HG03378 (cell line): ENCODE measurements around the gene LONRF2.

Source experiments
- ATAC-seq: cut with Tn5 transposase; IDR thresholded peaks from one replicate; pipeline ENCODE4 v1.9.1; 2021; ENCODE audit warnings: mild to moderate bottlenecking, moderate library complexity; ENCODE audit not compliant: unreplicated experiment

The LONRF2 gene

DNA sequence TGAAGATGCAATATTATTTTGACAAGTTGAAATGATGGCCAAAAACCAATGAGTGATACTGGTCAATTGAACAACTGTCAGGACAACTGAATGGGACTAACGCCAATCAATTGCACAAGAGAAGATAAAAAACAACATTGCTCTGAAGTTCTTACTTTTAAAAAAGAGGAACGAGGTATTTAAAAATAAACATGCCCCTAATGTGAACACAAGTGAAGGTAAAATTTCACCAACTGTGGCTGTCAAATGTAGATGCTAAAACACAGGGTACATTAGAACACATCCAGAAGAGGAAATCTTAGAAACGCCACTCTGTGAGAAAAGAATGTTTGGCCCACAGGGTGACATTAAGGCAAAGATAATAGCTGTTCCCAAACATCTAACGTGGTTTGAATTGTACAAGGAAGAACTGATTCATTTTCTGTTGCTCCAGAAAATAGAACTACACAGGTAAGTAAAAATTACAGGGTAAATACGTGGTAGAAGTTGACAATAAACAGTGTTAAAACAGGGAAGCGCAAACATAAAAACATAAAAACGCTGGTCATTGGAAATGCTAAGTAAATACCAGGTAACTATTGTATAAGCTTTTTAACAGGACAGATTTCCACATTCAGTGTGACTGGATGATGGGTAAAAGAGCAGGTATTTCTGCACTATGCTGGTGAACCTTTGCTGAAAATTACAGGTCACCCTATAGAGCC, 20.3 kb downstream of the LONRF2 start:
- ATAC-seq, result no peak

DNA sequence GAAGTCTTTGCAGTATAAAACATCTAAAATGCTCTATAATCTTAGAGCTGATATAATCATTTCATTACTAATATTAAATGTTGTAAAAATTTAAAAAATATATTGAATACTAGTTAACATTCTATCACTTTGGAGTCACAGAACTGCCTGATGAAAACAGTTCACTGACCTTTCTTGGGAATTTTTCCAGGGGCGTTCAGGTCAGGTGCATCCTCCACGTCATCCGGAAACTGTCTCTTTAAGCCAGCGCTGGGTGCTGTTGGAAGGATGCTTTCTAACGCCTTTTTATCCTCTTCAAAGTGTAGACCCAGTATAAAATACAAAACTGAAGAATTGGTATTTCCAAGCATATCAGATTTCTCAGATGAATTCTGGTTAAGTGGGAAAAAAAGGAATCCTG, 22.8 kb downstream of the LONRF2 start:
- ATAC-seq, result no peak

GRCh38 chr2:100297511-100297910, 24.8 kb downstream of the LONRF2 start:
- ATAC-seq, result no peak

DNA sequence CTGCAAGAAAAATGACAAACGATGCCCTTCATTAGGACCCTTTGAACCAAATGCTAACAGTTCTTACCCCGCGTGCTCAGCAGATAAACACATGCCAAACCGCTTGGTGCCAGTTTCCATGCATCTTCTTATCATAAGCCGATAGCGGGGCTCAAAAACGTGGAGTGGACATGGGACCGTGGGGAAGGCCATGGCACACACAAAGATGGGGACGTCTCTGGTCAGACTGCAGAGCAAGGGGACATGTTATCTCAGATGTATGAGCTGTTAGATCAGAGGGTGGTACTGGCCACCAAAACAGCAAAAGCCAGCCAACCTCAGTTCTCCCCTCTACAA, 28.2 kb downstream of the LONRF2 start:
- ATAC-seq, result no peak

DNA sequence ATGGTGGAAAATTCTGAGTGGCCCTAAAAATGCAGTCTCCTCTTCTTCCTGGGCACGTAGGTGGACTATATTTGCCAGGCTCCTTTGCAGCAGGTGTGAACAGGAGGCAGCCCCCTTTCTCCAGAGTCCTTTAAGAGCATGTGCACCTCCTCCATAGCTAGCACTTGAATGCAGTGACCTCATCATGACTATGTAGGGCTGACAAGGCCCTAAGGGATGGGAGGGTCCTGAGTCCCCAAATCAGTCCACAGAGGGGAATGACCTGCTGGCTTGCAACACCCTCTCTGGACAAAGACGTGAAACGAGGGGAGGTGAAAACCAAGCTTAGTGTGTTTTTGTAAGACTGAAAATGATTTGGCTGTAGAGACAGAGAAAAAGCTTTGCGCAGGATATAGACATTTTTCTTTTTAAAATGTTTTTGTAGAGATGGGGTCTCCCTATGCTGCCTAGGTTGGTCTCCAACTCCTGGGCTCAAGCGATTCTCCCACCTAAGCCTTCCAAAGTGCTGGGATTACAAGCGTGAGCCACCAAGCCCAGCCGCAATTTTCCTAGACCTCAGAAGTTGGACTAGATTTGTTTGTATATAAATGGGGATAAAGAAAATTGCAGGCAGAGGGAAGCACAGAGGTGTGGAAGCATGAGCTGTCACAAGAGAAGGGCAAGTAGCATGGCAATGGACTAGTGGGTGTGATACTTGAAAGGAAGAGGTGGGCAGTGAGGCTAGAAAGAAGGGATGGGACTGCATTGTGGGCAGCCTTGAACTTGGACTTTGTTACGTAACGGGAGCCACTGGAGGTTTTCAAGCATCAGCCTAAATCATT, 28.8 kb downstream of the LONRF2 start:
- ATAC-seq, result no peak

GRCh38 chr2:100292022-100292580, 30.2 kb downstream of the LONRF2 start:
- ATAC-seq, result no peak

- no peak for ATAC-seq
Measured at GRCh38 chr2:100291152-100291970, 30.9 kb downstream of the LONRF2 start.

GRCh38 chr2:100290718-100291151, 31.6 kb downstream of the LONRF2 start:
- no peak for ATAC-seq

DNA sequence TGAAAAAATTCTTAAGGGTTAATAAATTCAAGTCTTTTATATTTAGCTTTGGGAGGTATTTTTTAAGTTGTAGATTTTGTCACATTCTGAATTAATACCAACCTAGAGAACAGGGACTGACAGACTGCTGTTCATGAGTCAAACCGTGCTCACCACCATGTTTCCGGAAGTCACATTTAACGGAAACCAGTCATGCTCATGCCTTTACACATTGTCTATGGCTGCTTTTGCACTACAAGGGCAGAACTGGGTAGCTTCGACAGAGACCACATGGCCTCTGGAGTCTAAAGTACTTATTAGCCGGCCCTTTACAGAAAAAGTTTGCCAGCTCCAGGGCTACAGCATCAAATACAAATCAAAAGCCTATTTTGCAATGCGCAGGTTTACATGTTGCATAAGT, 33.3 kb downstream of the LONRF2 start:
- ATAC-seq, result no peak

DNA sequence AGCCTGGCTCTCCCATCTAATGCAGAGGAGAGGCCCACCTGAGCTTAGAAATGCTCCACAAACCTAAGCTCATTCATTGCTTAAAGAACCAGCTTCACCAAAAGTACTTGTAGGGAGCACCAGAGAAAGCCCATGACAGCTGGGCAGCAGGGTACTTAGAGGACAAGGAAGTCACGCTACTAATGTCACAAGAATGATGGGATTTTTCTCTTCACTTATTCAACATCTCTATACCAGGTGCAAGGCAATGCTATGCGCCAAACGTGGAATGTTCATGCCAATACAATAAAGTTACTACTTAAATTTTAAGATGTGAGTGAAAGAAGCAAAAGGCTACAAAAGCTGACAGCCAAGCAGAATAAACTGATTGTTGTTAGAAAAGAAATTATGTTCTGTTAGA, 36.0 kb downstream of the LONRF2 start:
- ATAC-seq, result no peak

GRCh38 chr2:100285691-100286090, 36.6 kb downstream of the LONRF2 start:
- ATAC-seq, result no peak

DNA sequence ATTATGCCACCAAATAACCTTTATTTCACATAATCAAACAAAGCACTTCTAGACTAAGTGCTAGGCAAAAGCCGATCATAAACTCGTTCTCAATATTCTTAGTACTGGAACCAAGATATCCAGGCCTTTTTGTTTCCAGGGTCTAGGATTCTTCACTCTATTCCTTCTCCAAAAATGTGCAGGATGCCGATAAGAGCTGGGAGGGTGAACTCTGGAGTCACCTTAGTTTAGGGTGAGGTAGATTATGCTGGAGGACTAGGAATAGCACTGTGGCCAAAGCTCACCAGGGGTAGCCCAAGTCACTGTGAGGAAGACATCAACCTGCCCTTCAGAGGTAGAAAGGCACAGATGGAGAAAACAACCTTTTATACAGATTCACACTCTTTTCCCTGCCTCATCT, 37.3 kb downstream of the LONRF2 start:
- no peak for ATAC-seq

- ATAC-seq, result no peak
Measured at GRCh38 chr2:100283724-100284501, 38.4 kb downstream of the LONRF2 start.

DNA sequence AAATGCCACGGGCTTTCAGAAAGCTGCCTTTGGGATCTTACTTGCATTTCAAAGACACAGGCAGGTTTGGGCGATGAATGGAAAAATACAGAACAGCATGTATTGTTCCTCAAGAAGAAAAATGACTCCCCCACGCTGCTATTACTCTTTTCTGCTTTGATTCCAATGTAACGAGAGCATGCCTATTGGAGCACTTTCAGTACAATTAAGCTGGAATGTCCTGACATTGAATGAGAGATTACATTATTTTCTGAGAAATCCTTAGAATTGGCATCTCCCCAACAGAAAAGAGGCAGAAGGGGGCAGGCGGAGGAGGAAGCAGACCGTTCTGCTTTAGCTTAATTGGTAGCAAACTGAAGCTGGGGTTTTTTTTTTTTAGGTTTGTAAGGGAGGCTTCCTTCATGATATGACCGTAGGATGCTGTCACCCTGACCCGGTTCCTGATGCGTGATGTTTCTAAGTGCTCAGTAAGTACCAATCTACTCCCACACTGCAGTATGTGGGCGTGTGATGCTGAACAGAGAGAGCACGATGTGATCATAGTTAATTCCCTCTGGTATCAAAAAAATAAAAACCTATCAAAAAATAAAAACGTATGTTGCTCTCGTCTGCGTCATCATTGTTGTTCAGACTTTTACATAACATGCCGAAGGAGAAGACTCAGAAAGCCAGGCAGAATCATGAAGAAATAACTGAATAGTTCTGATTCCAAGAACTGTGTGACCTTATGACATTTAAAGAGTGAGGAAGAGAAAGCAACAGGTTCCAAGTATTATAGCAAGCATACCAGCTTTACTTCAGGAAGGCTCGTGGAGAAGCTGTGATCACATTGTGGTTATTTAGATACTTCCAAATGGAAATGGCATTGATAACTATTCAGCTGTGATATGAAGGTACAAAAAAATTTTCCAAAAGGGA, 40.5 kb downstream of the LONRF2 start:
- no peak for ATAC-seq

DNA sequence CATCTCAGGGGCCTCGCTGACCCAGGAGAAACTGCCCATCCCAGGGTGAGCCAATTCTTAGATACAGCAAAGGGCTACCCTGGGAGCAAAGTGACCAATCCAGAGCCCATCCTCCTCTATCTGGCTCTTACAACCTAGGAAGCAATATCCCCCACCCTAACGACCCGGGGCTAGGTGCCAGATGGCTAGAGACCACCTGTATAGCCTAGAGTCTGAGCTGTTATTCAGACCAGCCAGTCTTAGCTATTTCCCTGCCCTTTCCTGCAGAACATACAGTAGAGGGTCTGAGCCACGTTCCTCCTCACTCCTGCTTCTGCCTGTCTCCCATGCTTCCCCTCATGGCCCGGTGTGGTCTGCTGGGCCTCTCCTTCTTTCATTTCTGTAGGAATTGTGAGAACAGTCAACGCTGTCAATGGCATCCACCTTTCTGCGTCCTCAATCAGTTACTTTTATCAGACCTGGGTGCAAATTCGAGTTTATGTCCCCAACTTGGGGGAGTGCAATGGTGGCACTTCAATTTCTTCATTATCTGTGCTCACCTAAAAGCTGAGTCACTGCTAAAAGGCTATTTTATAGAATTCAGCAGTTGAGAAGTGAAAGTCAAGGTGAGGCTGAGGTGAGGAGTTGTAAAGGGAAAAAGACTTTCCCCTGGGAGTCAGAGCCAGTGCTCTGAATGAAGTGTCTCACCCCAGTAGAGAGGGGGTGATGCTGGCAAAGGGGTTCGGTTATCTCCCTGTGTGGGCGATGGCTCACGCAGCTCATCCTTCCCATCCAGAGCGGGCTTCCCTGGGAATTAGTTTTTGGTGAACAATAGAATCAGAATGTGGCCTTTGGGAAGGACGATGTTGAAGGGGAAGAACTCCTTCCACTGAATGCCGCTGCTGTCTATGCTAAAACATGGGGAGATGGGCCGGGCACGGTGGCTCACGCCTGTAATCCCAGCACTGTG, 42.4 kb downstream of the LONRF2 start:
- ATAC-seq, result no peak

DNA sequence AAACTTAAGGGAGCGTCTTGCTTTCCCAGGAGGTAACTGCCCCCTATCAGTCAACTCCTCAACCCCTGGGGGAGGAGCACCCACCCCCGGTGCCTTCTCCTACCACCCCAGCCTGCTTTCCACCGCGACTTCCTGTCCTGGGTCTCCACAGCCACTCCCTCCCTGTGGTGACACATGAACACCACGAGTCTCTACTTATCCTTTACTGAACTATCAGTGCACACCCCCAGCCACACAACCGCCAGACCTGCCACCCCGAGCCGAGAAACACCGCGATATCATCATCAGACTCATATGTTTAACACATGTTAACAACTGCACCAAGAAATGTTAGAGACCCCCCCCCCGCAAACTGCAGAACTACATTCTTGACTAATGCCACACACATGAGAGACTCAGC, 43.3 kb downstream of the LONRF2 start:
- no peak for ATAC-seq

- no peak for ATAC-seq
Measured at GRCh38 chr2:100278501-100278900, 43.8 kb downstream of the LONRF2 start.

- no peak for ATAC-seq
Measured at GRCh38 chr2:100277540-100278207, 44.6 kb downstream of the LONRF2 start.
